Erythroblast (primary cell): ENCODE data around the gene RAB11FIP2.

ENCODE experiments used
- DNase-seq, 2 experiments: peaks; one replicate each; lab custom pipeline; 2025; lab: John Stamatoyannopoulos, UW
- GATA1 ChIP-seq: IDR thresholded peaks from 2 replicates; pipeline ENCODE4 v1.6.1; 2011; ENCODE audit warnings: low read depth, mild to moderate bottlenecking, control low read depth, low read length, moderate library complexity
- POLR2A ChIP-seq: IDR thresholded peaks from 2 replicates; pipeline ENCODE4 v1.6.1; 2011; ENCODE audit warnings: mild to moderate bottlenecking, low read length

Gene RAB11FIP2

GRCh38 chr10:118026936-118027335 is 19.8 kb downstream of the RAB11FIP2 start:
- DNase-seq: no peak
- TF ChIP-seq GATA1: no peak
- TF ChIP-seq POLR2A: no peak

DNA sequence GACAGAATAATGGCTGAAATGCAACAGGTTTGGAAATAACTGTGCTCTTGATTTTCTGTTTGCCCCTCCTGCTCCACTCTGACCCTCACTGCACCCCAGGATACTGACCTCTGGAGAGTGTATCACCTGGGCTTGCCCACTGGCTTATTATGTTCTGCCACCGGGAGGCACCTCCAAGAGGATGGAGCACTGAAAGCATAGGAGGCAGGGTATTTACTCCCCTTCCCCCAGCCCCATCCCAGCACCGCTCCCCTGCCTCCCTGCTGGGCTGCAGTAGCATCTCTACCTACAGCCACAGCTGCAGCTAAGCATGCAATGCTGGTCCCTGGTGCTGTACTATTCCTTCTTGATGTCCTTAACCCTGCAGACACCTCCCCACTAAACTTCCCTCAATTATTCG is 26.4 kb downstream of the RAB11FIP2 start:
- no peak for DNase-seq
- TF ChIP-seq GATA1: no peak
- no peak for TF ChIP-seq POLR2A

GRCh38 chr10:118017850-118018249 is 28.9 kb downstream of the RAB11FIP2 start:
- no peak for TF ChIP-seq POLR2A
- no peak for TF ChIP-seq GATA1
- DNase-seq: no peak

GRCh38 chr10:118017071-118017740 is 29.5 kb downstream of the RAB11FIP2 start:
- no peak for DNase-seq
- TF ChIP-seq POLR2A (no peak), GATA1 (no peak)

- DNase-seq: no peak
- TF ChIP-seq GATA1 (no peak), POLR2A (no peak)
These were observed 33.7 kb downstream of the RAB11FIP2 start for GRCh38 chr10:118012952-118013525.

DNA sequence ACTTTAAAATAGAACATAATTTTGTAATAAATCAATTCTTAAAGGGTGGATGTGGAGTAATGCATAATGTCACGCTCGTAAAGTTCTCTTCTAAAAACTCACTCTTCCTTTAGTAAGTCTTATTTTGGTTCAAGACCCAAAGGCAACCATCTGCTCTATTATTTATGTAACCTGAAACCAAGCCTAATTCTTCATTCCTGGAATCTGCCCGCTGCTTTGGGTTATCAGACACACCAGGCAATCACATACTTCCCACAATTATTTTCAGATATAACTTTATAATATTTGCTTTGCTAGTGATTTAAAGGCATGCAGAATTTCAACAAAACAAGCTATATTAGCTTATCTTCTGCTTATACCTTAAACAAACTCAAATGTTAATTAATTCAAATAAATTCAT is 39.0 kb downstream of the RAB11FIP2 start:
- DNase-seq: no peak
- TF ChIP-seq GATA1 (no peak), POLR2A (no peak)

GRCh38 chr10:118003126-118003525 is 43.6 kb downstream of the RAB11FIP2 start:
- no peak for TF ChIP-seq GATA1
- no peak for TF ChIP-seq POLR2A
- no peak for DNase-seq

DNA sequence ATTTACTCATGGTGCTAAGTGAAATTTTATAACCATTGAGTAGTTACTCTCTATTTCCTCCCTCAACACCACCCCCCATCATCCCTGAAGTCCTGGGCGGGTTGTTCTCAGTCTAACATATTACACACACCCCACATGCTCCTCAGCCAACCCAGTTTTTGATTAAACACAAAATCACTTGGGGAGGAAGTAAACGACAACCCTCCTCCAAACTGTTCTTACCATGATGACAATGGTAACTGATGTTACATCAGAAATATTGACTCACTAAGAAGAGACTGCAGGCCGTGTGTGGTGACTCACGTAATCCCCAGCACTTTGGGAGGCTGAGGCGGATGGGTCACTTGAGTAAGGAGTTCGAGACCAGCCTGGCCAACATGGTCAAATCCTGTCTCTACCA is 44.2 kb downstream of the RAB11FIP2 start:
- TF ChIP-seq POLR2A (no peak), GATA1 (no peak)
- DNase-seq: peak in 1 of 2 experiments; percentile 11

DNA sequence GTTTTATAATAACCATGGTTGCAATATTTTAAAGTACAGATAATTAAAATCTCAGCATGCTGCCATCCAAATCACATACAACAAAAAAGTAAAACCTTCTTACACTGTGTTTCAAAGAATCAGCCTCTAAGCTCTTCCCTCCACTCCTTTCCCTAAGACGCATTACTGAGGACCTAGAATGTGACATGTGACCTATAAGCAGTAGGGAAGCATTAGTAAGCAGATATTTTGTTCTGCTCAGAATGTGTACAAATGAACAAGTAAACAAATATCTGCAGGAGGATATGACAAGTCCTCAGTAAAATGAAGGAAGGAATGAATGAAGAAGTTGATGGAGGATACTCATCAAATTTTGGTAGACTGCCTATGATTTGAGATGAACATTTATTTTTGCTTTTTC is 49.1 kb downstream of the RAB11FIP2 start:
- TF ChIP-seq GATA1 (no peak), POLR2A (no peak)
- DNase-seq: no peak

DNA sequence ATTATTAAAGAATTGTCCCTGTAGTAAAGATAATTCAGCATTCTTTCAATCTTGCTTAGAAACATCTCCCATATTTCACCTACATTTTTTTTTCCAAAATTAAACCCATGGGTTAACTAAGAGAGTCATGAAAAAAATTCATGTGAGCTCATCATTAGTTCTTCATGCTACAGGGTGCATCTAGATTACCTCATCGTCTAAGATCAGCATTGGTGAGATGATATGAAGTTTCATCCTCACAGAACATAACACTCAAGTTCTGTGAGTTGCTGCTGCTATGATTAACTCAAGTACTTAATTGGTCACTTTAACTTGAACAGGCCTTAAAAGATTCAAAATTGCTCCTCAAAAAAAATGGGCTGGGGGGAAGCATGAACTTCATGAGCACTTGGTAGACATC is 50.0 kb downstream of the RAB11FIP2 start:
- no peak for DNase-seq
- TF ChIP-seq GATA1 (no peak), POLR2A (no peak)

GRCh38 chr10:117994771-117995170 is 52.0 kb downstream of the RAB11FIP2 start:
- TF ChIP-seq POLR2A: no peak
- TF ChIP-seq GATA1: no peak
- no peak for DNase-seq

DNA sequence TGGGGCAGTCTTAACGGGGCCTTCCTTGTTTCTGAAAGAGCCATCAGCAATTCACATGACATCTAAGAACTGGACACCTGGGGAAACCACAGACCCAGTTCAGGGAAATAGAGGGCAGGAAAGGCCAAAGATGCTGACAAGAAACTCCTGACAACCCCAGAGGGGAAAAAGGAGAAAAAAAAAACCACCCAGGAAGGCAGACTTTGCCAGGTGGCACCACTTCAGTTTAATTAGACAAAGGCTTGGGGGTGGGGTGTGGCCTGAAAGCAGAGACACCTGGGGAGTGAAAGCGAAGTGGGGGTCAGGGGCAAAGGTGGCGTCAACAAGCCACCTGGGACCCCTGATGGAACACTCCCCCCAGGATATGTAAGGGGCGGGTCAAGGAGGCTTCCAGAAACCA is 53.6 kb downstream of the RAB11FIP2 start:
- TF ChIP-seq POLR2A (no peak), GATA1 (no peak)
- DNase-seq: no peak

DNA sequence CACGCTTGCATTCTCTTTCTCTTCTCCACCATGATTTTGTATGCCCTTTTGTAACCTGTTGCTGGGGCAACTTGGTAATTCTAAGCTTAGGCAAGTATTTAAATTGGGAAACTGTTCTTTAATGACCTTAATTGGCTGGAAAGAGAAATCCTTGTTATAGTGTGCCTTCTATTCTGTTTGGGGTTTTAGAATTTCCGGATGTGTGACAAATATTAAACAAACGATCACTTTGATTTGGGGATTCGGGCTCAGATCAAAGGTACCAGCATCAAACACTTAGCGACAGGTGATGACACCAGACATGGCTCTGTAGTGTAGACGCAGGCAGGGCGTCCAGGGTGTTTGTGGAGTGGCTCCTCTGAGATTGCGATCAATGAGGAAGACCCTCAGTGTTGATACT is 55.0 kb downstream of the RAB11FIP2 start:
- no peak for DNase-seq
- TF ChIP-seq GATA1 (no peak), POLR2A (no peak)

DNA sequence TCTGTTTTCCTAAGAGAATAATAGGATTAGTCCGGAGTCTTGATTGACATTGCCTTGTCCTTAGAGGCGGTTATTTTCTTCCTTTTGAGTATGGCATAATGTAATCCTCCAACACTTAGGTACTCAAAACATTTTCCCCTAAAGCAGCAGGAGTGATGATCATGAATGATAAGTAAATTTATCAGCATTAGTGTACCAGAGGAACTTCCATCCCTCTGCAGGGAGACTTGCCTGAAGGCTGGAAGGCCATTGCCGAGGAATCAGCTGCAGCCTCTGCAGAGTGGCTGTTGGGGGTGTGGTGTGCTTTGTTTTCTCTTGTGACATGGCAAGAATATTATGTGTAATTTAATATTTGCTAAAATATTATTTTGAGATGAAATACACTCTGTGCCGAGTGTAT is 56.8 kb downstream of the RAB11FIP2 start:
- no peak for DNase-seq
- no peak for TF ChIP-seq POLR2A

- no peak for TF ChIP-seq GATA1
- TF ChIP-seq POLR2A: no peak
- no peak for DNase-seq
These were observed 57.9 kb downstream of the RAB11FIP2 start for GRCh38 chr10:117988814-117989213.
